Stimulated activated CD4-positive, alpha-beta T cell treated with anti-CD3 and anti-CD28 coated beads, TNF-alpha, amount 100 ng/mL, for 1 hour (primary cell): ENCODE measurements around the gene REN.

Source experiments
- DNase-seq, 3 donors: peaks; one replicate each; pipeline ENCODE4 v3.0.0-alpha.2; 2020; ENCODE audit warnings: low read depth in 3 of 3, low spot score in 1 of 3

The REN gene

DNA sequence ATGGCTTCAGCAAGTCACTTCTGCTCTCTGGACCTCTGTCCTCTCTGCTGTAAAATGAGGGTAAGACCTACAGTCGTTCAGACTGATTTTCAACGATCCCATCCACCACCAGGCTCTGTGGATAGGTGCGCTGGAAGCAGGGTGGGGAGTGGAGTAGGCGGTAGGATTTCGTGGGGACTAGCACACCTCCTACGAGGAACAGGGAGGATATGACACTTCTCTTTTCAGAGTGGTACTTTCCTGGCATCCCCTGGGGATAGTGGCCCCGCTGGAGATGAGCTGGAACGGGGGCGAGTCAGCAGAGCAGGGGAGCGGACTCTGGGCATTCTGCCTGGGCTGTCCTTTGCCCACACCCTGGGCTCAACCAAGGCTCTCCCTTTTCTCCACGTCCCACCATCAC lies 32.0 kb downstream of the REN start:
- no peak for DNase-seq

GRCh38 chr1:204132718-204133117 lies 33.4 kb downstream of the REN start:
- no peak for DNase-seq

GRCh38 chr1:204131978-204132377 lies 34.2 kb downstream of the REN start:
- DNase-seq: no peak

GRCh38 chr1:204130981-204131892 lies 34.9 kb downstream of the REN start:
- no peak for DNase-seq

DNA sequence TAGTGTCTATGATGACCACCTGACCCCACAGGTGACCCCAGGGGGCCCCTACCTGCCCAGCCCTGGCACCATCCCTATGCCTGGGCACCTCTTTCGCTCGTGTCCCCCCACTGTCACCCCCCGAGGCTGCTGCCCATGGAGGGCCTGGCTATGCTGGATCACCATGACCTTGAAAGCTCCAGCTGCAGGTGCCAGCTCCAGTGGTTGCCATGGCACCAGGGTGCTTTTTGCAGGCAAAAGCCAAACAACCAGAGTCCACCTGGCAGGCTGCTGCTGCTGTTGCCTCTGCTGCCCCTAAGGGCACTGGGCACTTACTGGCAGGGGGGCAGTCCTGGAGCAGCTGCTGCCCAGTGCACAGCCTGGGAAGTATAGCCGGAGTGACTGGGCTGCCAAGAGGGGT lies 36.0 kb downstream of the REN start:
- no peak for DNase-seq

GRCh38 chr1:204128964-204129896 lies 36.9 kb downstream of the REN start:
- DNase-seq: peak; percentile 10 to 46 (median 33)

DNA sequence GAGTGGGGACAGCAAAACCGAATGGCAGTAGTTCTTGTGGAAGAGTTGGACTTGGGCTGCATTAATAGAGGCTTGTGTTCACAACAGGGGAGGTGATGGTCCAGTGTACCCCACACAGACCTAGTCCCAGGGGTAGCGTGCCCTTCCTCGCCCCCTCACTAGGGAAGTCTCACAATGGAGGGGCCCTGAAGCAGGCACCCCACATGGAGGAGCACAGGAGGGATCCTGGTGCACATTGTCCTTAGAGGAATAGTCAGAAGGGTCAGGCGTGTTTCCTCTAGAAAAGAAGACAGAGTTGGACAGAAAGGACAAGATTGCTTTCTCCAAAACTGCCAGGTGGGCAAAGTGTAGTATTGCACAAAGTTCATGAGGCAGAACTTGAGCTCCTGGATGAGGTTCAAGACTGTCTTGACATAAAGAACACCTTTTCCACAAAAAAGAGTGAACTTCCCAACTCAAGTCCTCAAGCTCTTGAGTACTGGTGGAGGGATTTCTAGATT lies 37.6 kb downstream of the REN start:
- no peak for DNase-seq

GRCh38 chr1:204127597-204128242 lies 38.4 kb downstream of the REN start:
- DNase-seq: no peak

DNA sequence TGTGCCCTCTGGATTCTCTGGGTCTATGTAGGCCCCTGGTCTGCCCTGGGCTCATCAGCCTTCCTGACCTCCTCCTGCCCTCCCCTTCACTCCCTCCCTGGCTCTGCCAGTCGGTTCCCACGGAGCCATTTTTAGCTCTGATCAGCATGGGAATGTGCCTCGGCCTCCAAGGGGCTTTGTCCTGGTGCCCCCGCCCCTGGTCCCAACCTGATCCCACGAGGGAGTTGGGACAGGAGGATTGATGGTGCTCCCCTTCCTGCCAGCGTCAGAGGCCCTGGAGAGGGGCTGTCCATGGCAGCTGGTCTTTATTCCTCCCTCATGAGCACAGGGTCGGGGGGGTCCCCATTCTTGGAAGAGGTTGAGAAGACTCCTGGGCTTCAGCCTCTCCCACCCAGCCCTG lies 39.2 kb downstream of the REN start:
- no peak for DNase-seq

- no peak for DNase-seq
Observed at GRCh38 chr1:204126386-204126785, 39.8 kb downstream of the REN start.

DNA sequence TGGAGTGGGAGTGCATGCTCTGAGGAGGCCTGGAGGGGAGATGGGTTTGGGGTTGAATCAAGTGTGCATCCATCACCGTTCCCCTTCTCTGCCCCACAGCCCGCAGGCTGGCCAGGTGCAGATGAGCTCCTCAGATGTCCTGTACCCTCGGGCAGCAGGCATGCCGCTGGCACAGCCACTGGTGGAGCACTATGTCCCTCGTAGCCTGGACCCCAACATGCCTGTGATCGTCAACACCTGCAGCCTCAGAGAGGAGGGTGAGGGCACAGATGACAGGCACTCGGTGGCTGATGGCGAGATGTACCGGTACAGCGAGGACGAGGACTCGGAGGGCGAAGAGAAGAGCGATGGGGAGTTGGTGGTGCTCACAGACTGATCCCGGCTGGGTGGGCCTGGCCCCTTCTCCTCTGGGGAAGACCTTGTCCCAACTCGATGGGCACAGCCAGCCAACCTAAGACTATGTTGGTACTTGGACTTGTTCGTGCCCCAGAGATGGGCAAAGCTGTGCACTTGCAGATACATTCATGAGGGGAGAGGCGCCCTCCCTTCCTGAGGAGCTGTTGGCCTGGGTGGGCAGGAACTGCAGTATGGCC lies 40.3 kb downstream of the REN start:
- DNase-seq: no peak

DNA sequence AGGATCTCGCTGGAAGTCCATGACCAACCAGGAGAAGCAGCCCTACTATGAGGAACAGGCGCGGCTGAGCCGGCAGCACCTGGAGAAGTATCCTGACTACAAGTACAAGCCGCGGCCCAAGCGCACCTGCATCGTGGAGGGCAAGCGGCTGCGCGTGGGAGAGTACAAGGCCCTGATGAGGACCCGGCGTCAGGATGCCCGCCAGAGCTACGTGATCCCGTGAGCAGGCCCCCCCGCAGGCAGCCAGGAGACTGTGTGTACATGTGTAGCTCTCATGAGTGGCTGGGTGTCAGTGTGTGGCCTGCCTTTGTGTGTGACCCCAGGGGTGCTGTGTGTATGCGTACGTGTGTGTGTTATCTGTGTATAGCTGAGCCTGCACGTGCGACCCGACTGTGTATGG lies 41.5 kb downstream of the REN start:
- no peak for DNase-seq

GRCh38 chr1:204123376-204123775 lies 42.8 kb downstream of the REN start:
- no peak for DNase-seq

DNA sequence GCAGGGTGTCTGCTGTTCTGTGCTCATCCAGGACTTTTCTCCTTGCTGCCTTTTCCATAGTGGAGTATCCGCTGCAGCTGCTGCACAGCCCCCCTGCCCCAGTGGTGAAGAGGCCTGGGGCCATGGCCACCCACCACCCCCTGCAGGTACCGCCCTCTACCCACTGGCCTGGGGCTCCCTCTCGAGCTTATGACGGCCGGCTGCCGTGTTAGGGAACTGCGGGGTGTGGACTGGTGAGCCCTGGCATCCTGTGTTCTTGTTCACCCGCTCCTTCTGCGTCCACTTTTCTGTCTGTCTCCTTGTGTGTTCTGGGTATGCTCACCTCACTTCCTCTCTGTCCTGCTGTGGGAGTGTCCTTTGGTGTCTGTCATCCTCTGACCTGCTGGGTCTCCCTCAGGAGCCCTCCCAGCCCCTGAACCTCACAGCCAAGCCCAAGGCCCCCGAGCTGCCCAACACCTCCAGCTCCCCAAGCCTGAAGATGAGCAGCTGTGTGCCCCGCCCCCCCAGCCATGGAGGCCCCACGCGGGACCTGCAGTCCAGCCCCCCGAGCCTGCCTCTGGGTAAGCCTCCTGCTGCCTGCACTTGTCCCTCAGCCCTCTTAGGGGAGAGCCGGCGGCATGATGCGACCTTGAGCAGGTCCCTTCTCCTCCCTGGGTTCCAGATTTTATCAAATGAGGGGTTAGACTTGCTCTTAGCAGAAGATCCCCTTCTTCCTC lies 44.1 kb downstream of the REN start:
- DNase-seq: no peak

- no peak for DNase-seq
Observed at GRCh38 chr1:204116539-204116938, 49.6 kb downstream of the REN start.

DNA sequence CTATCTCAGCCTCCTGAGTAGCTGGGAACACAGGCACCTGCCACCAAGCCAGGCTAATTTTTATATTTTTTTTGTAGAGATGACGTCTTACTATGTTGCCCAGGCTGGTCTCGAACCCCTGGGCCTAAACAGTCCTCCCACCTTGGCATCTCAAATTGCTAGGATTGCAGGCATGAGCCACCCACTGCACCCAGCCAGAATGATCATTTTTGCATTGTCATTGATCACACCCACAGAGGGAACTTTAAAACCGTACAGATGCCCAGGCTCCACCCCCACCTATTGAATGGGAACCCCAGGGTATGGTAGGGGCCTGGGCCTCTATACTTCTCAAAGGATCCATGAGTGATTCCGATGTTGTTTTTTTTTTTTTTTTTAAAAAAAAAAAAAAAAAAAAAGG lies 51.0 kb downstream of the REN start:
- no peak for DNase-seq

DNA sequence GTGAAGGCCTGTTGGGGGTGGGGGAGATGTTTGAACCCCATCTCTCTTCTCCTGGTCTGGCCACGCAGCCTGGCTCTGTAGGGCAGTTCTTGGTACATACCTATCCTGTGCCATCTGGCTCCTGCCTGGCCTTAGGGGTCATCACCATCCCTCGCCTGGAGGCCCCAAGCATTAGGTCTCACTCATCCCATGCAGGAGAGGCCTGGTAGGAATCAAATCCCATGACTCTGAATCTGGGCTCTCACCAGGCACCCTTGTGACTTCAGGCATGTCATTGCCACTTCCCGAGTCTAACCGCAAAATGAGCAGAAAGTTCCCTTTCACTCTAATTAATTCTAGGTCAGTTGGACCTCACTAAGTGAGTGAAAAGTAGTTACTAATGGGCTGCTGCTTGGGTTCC lies 51.5 kb downstream of the REN start:
- no peak for DNase-seq

DNA sequence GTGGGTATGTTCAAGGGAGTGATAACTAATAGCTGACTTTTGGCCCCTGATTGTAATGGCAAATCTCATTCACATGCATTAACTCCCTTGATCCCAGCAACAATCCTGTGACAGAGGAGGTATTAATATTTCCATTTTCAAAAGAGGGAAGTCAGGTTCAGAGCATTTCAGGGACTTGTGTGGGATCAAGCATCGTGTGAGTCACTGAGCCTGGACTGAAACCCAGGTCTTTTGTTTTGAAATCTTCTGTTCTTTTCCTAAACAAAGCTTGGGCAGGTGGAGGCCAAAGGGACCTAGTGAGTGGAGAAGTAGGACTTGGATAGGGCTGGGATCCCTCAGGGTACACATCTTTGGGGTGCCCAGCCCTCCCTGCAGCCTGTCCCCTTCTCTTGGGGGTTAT lies 52.2 kb downstream of the REN start:
- DNase-seq: no peak

DNA sequence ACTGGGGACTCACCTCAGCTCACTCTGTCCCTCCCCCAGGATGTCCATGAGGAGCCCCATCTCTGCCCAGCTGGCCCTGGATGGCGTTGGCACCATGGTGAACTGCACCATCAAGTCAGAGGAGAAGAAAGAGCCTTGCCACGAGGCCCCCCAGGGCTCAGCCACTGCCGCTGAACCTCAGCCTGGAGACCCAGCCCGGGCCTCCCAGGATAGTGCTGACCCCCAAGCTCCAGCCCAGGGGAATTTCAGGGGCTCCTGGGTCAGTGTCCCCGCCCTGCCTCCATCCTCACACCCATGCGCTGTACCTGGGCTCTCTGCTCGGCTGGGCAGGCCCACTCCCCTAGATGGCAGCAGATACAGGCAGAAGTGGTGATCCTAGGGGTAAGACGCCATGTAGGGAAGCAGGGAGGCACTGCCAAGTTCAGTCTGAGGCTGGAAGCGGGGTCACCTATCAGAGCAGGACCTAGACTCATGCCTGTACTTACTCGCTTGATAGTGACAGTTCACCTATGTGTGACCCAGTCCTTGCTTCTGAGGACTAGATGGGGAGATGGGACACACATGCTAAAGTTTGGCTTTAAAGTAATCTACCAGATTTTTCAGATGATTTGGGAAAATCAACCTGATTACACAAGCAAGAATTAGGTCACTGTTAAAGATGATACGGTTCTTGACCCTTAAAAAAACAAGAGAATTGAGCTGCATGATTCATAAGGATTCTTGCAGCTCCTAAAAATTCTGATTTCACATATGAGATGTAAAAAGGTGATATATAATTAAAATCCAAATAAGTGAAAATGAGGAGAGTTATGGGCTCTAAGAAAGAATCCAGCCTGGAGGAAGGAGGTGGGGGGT lies 53.0 kb downstream of the REN start:
- no peak for DNase-seq
